NT2/D1 (cell line): ENCODE results near the gene ST6GALNAC6.

Experiments used
- SUZ12 ChIP-seq: IDR thresholded peaks from 2 replicates; pipeline ENCODE4 v1.6.1; 2011; ENCODE audit not compliant: insufficient read length, insufficient read depth; ENCODE audit errors: extremely low read depth
- YY1 ChIP-seq: IDR thresholded peaks from 2 replicates; pipeline ENCODE4 v1.6.1; 2011; ENCODE audit not compliant: insufficient read length, insufficient read depth

DNA sequence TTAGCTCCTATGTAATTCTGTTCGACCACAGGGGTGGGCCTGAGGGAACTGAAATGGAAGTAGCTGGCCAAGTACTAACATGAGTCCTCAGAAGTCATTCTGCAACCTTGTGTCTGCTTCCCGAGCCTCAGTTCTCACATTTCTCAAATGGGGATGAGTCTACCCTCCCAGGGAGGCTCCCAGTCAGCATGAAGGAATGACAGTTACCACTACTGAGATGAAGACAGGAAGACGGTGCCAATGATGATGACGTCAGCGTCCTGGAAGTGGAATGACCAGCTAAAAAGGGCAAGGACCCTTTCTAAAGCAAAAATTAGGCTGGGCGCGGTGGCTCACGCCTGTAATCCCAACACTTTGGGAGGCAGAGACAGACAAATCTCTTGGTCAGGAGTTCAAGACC is 24.4 kb upstream of the ST6GALNAC6 start:
- TF ChIP-seq YY1, result no peak
- TF ChIP-seq SUZ12, result no peak
